HG03342 (cell line): ENCODE results near the gene TAL1.

ENCODE experiments used
- ATAC-seq: cut with Tn5 transposase; IDR thresholded peaks from one replicate; pipeline ENCODE4 v1.9.1; 2021; ENCODE audit warnings: mild to moderate bottlenecking, moderate library complexity; ENCODE audit not compliant: unreplicated experiment

TAL1 gene

GRCh38 chr1:47189844-47190508, 42.0 kb downstream of the TAL1 start, which contains the start of gene PDZK1IP1:
TSS of gene PDZK1IP1 (minus strand) at chr1:47190036. CDS start at chr1:47189932, 104 bp downstream.
- ATAC-seq = no peak

DNA sequence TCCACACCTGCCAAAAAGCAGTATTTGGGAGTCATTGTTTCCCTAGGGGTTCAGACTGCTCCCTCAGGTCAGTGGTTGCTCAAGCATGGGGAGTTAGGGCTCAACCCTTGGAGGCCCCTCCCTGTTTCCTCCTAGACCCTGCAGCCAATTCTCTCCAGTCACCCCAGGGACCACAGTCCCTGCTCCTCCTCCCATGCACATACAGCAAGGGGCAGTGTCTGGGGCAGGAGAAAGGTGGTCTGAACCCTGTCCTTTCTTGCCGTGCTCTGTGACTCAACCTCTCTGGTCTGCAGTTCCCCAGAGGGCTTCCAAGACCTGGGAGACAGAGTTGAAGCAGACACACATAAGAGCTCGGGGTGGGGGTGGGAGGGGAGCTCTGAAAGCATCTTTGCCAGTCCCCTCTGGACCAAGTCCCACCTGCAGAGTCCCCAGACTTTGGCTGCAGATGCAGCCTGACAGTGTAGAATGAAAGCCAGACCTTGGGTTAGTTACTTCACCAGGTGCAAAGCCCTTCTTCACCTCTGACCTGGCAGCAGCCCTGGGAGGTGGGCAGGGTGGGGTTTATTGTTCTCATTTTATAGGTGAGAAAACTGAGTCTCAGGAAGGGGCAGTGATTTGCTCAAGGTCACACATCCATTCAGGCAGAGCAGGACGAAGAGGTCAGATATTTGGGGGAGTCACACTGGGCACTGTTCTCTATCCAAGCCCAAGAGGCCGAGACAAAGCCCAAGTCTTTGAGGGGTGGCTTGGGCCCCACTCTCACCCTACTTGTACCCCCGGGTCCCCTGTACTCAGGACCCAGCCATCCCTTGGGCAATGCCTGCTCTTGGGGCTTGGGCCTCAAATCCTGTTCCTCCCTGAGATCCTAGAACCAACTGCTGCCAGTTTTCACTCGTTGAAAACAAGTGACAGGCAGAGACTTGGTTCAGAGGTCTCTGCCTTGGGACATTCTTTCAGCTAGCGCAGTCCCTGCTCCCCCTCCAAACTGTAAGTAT, 42.9 kb downstream of the TAL1 start:
- no peak for ATAC-seq

DNA sequence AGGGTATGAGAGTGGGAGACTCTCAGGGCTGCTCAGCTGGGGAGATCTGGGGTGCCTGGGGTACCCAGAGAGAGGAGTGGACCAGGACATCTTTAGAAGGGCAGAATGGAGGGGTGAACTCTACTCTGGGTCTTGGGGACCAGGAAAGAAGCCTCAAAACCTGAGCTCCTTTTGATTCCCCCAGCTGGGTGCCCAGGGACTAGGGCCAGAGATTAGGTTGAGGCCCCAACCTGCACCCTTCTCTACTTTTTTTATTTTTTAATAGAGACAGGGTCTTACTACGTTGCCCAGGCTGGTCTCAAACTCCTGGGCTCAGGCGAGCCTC, 44.1 kb downstream of the TAL1 start:
- ATAC-seq = no peak

DNA sequence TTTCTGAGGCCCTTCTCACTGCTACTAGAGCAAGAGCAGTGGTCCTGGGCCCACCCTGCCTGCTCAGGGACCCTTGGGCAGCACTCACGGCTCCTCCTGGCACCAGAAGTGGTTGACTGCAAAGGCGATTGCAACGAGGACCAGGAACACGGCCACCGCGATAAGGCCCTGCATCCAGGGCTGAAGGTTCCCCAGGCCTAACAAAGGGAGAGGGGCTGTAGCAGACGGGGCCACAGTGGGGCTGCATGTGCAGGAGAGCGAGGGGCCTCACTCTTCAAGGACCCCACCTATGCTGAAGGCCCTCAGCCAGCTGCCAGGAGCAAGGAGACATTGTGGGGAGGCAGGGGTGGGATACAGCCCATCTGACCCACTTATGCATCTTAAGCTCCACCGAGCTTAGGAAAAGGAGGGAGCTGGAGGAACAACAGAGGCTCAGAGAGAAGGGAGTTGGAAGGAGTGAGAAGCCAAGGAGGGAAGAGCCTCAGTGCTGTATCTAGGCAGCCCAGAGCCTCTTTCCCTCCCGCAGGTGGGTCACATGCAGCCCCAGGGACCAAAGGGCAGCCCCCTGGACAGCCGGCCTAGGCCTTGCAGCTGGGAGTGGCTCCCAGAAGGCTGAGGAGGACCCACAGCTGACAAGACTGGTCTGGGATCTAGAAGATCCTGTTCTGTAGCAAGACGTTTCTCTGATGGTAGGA, 44.6 kb downstream of the TAL1 start:
- no peak for ATAC-seq

- no peak for ATAC-seq
Measured at GRCh38 chr1:47186267-47187185, 45.5 kb downstream of the TAL1 start.

DNA sequence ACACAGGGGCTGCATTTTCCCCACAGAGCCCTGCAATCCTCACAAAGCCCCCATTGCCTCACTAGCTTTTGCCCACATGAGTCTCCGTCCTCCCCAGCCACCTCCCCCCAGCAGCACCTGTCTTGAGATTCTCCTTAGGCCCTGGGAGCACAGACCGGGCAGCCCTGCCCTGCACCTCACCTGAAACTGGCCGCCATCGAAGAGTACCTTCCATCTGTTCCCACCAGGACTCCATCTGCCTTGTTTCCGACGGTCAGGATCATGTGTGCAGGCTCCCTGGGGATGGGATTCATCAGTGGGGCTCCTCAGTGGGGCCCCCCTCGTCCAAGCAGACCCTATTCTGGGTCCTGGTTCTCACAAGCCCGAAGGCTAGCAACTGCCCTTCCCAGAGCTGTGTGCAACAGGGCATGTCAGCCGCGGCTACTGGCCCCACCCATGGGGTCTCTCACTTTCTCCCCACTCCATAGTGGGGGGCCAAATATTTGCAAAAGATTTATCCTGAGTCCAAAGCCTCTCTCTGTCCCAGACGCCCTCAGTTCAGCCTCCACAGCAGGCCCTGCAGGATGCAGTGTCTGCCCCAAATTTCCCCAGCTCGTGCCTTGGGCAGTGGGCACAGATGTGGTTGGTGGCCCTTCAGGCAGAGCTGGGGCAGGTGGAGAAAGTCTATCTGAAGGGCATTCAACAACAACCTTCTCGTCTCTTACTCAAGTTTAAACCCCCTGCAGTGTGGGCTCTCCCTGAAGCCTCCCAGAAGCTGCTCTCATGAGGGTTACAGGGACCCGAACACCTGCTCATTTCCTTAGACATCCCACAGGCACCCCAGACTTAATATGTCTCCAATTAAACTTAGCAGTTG, 47.0 kb downstream of the TAL1 start:
- no peak for ATAC-seq

- ATAC-seq = no peak
Measured at GRCh38 chr1:47184090-47184821, 47.8 kb downstream of the TAL1 start.

DNA sequence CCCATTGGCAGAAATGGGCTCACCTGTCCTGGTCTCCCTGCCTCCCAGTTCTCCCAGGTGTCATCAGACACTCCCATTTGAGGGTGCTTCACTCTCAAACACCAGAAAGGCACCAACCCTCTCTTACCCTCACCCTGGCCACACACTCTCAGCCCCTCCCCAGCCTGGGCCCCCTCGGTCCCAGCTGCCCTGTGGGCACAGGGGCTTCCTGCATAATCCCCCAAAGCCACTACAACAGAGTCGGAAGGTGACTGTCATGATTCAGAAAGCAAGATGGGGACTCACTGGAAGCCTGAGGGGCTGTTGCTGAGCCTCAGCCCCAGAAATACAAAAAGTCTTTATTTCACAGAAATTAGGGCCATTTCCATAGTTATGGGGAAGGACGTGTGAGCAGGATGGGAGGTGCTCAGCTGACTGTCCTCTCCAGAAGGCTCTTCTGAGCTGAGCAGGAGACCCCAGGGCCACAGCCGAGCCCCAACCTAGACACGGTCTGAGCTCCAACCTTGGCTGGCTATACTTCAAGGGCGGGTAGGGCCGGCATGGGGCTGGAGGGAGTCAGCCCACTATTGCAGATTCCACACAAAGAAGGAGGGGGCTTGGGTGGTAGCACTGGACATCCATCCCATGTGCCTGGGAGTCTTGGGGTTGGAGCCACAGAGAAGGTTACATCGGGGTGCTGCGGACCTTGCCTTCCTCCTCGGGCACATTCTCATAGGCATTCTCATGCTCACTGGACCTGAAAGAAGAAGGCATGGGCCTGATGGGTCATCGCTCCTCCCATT, 48.5 kb downstream of the TAL1 start:
- ATAC-seq = no peak

DNA sequence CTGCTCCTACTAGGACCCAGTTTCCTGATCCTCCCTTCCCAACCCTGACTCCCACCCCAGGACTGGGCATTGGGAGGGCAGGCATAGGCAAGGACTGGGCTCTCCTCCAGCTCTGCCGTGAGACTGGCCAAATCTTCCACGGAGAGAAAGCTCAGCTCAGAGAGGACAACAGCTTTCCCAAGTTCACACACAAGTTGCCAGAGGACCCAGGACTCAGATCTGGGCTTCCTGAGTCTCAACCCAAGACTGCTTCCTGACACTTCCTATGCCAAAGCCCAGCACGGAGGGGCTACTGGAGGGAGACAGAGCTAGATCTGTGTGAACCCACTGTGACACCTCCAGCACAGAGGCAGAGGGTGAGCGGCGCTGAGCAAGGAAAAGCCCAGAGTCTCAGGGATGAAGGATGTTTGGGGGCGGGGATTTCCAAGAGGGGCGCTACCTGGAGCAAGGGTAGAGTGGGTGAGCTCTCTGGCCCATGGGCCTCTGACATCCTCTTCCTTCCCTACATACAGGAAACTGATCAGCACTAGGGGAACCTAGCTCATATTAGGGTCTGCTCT, 49.3 kb downstream of the TAL1 start:
- ATAC-seq = no peak

- no peak for ATAC-seq
Measured at GRCh38 chr1:47181955-47182675, 49.9 kb downstream of the TAL1 start.

DNA sequence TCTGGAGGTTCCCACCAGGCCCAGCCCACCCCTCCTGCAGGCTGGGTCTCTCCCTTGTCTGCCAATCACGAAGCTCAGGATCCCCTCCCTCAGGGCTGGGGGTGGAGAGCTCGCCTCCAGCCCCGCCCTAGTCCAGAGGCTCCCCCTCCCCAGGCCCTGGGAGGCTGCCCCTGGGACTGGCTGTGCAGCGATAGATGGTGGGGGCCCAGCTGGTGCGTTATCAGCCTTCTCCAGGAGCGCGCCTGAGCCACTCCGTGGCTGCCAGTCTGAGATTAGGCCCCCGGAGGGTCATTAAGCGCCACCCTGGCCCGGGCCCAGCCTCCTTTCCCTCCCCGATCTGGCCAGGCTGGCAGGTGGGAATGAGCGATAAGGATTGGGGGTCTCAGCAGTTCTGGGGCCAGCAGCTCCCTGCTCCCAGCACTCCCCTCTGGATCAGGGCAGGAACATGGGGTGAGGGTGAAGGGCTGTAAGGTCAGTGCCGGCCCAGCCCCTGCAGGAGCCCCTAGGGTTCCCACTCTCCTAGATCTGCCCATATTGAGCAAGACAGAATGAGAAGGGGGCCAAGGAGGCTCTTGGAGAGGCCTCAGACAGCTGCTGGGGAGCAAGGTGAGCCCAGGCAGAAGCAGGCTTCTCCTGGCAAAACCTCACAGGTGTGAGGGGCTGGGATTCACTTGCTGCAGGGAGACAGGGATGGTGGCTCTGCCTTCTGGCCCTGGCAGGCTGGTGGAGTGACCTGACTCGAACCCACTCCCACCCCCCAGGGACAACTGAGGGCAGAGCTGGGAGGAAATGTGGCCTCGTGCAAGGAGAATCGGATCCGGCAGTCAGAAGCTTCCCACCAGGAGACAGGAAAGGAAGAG, 50.7 kb downstream of the TAL1 start:
- no peak for ATAC-seq

GRCh38 chr1:47180603-47181094, 51.4 kb downstream of the TAL1 start:
- no peak for ATAC-seq

DNA sequence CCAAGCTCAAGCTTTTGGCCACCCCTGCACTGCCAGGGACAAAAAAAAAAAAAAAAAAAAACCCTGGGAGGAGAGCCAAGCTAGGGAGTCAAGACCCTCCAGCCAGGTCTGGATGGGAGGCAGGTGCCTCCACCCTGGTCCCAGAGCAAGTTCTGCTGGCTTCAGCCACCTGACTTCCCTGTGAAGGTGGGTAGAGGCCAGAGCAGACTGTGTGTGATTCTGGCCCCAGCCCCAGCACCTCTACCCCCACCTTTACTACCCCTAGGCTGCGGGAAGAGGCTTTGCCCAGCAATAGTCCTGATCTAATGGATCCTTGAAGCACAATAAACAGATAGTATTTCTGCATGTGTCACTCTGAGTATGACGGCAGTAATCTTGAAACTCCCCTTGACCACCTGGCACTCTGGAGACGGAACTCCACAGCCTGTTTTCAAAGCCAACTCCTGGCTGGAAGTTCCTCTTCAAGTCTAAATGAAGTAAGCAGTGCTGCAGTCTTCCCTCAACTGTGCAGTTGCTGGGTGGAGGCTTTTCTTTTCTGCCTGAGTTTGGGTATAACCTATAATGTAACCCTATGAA, 51.9 kb downstream of the TAL1 start:
- ATAC-seq = no peak

GRCh38 chr1:47179017-47179987, 52.7 kb downstream of the TAL1 start:
- peak; percentile 80 for ATAC-seq

DNA sequence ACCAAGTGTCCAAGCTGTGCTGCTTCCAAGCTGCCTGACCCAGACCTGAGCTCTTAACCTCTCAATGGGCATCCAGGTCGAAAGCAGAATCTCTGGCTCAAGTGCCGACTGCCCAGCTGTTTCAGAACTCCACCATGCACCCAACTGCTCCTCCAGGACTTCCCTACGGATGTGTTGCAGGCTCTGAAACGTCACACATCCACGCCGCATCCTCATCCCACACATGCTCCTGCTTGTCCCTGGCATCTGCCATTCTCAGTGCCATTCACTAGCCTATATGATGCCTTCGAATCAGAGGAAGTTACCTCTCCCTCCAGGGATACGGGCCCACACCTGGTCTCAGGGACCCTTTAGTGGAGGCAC, 53.4 kb downstream of the TAL1 start:
- ATAC-seq = no peak
